HG02870 (cell line): ENCODE measurements around the gene RASGRP3.
"Not testable (repeated sequence)": the region's sequence is repeated elsewhere in the genome, so short reads cannot be mapped to it uniquely, and the experiment has no call there.

Experiments
- ATAC-seq: cut with Tn5 transposase; IDR thresholded peaks from one replicate; pipeline ENCODE4 v1.9.1; 2021; ENCODE audit warnings: mild to moderate bottlenecking, moderate library complexity; ENCODE audit not compliant: unreplicated experiment

Gene RASGRP3, protein sequence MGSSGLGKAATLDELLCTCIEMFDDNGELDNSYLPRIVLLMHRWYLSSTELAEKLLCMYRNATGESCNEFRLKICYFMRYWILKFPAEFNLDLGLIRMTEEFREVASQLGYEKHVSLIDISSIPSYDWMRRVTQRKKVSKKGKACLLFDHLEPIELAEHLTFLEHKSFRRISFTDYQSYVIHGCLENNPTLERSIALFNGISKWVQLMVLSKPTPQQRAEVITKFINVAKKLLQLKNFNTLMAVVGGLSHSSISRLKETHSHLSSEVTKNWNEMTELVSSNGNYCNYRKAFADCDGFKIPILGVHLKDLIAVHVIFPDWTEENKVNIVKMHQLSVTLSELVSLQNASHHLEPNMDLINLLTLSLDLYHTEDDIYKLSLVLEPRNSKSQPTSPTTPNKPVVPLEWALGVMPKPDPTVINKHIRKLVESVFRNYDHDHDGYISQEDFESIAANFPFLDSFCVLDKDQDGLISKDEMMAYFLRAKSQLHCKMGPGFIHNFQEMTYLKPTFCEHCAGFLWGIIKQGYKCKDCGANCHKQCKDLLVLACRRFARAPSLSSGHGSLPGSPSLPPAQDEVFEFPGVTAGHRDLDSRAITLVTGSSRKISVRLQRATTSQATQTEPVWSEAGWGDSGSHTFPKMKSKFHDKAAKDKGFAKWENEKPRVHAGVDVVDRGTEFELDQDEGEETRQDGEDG

DNA sequence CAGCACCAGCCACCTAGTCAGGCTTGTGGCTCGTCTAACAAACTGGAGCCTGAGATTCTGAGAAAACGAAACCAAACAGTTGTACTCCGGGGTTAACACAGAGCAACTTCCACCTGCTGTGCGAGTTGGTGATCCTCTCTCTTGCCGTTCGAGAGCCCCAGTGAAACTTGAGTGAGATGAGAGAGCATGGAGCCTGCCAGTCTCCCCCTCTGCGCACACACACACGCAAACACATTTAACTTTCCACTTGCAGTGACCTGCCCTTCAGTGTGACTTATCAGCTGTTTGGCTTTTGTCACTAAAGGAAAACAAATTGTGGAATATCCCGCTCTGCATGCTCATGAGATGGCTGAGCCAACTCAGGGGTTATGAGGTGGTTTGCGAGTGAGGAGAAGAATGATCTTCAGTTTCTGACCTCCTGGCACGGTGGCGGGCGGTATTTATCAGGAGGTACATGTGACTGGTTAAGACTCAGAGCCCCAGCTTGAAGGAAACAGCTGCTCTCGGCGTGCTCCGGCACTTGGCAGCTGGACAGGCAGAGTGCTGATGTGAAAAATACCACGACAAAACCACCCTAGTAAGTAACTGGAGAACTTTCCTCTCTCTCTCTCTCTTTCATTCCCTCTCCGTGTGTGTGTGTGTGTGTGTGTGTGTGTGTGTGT, at the start of gene RASGRP3:
Gene RASGRP3, plus strand, starts transcription at position 519 of the 662 bp plus-strand sequence. CDS start 38,488 bp downstream, outside the sequence.
- peak; percentile 50 for ATAC-seq

DNA sequence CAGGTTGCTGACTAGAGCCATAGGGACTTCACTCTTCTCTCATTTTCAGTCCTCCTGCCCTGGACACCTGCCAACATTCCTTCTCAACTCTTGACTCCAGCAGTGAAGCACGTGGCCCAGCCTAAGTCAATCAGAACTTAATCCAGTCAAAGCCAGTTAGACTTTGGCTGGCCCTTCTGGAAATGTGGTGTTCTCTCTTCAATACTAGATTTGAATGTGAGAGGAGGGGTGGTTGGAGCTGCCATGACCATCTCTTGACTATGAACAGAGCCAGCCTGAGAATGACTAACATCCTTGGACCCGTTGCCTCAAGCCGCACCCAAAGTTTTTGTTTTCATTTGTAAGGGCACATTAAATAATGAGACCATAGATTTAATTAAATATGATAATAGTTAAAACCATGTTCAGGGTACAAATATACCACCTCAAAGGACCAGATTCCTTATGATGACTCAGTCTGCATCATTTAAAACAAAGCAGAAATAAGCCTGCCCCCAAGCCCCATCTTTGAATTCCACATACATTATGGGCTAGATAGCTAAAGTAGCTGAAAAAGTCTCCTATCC, 49.7 kb upstream of the RASGRP3 start:
- no peak for ATAC-seq

DNA sequence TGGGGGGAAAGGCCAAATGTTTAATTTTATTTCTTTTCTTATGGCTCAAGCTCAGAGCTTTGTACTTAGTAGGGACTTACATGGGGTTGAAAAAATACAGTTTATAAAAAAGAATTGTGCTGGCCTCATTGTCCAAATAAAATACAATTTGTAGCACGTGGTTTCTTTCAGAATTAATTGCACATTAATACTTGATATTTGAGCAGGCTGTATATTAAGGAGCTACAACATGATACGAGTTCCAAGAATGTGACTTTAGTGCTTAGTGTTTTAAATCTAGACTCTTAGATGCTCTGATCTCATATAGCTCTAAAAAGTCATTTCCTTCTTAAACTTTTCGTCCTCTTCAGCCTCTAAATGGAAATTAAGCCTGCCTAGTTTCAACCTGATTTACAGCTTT, 46.4 kb upstream of the RASGRP3 start:
- ATAC-seq: no peak

DNA sequence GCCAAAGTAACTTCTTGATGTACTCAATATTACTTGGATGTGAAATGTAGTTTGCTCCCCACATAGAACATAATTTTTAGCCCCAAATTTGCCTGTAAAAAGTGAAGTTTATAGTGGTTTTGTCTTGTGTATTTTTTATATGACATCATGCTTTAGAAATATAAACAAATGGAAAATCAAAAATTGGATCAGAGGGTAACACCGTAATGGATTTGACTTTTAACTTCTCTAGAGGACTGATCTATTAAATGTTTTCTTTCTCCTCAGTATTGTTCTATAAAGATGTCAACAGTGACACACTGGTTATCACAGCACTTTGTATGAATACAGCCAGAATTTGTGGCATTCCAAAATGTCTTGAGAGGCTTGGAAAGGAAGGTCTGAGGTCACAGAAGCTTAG, 45.6 kb upstream of the RASGRP3 start:
- ATAC-seq: no peak

DNA sequence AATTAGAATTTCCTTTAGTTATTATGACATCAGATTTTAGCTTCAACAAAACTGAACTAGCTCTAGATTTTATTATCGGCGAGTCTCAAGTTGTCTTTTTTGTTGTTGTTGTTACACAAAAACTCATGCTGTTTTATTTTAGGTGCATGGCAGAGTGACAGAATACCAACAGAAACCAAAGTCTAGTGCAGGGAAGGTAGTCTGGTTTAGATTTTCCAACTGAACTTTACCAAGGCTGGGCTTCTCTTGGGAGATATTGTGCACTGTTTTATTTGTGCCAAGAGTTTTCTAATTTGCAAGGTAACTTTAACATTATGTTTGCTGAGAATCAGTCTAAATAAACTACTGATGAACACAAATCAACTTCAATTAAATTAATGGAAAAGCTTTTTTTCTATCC, 43.6 kb upstream of the RASGRP3 start:
- no peak for ATAC-seq

DNA sequence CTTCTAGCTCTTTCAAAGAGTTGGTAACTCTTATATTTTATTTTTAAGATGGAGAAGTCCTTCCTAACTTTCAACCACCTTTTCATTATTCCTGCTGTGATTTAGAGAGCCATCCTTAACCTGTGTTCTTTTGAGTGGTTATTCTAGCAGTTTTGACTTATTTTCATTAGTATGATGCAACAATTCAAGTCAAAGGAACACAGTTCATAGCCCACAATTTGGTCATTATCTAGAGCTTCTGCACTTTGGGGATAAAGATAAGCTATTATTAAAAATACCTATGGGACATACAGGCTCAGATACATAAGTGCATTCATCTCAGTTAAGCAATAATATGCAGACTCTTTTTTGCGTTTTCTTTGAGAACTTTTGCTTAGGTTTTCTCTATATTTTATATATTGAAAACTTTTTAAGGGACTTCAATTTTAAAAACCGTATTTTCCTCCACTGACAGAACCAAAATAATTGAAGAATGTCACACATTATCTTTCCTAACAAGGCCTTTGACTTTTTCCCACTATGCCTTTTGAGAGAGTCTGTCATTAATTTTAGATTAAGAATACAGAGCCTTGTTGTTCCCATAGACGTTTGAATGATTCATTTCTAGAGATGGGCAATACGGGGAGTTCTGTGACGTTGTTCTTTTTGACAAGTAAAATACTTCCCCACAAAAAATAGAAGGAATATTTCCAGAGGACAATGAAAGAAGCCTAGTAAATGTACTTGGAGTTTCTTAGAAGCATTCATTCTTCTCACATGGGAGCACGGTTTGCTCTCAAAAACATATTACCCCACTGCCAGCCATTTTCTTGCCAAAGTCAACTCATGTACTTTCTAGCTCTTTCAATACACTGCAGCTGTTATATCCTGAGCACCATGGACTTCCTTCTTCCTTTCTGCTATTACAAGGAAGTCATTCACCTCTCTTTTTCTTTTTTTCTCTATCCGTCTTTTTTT, 42.9 kb upstream of the RASGRP3 start:
- ATAC-seq: no peak

DNA sequence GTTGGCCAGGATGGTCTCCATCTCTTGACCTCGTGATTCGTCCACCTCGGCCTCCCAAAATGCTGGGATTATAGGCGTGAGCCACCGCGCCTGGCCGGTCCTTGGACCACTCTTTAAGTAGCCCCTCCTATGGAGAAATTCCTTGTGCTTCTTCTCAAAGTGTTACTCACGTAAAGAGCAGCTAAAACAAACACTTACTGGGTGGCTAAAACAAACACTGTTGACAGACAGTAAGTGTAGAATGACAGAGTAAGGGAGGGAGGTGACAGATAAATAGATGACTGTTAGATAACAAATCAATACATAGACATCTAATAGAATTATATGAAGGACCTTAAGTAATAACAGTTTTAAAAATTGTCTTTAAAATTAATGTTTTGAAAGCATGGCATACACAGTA, 40.9 kb upstream of the RASGRP3 start:
- no peak for ATAC-seq

DNA sequence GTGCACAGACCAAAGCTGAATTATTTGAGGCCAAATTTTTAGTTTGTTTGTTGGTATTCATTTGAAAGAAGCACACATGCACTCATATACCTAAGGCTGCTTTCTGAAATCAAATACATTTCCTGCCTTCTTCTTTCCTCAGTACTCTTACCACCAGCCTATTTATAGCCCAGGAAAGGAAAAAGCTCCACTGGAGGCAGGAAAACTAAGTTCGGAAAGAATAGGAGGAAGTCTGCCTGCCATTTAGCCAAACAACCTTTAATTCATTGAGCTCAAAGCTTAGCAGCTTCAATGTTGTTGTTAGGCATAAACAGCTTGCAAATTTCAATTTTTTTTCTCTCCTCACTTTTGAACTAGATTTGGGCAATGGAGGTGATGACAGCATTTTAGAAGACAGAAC, 40.4 kb upstream of the RASGRP3 start:
- ATAC-seq: no peak

DNA sequence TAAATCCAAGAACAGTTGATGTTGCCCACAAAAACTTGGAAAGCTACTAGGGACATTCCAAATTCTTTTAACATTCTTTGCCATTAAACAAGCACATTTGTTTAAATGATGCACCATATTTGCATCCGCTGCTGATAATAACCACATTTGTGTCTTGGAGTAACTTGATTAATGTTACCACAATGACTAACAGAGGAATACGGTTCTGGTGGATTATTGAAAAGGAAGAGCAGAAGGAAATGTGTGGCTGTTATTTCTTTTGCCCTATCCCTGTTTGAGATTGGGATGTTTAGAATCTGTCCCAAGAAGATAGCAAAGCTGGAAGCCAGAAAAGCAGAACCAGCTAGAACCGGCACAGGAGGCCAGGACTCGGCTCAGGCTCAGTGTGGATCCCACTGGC, 39.2 kb upstream of the RASGRP3 start:
- ATAC-seq: no peak

DNA sequence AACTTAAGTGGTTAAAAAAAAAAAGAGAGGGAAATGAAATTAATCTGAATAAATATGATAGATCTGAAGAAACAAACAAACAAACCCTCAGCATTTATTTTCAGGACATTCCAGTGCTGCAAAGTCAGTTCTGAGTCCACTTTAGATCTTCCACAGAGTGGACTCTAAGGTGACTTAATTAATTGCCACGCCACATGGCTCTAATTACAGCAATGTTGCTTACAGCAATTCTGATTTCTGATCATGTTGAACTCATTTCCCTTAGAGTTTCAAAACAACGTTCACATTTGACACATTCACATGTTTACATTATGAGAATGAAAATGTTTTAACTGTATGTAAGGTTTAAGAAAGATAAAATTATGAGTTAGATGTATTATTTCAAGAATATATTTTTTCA, 38.6 kb upstream of the RASGRP3 start:
- no peak for ATAC-seq

DNA sequence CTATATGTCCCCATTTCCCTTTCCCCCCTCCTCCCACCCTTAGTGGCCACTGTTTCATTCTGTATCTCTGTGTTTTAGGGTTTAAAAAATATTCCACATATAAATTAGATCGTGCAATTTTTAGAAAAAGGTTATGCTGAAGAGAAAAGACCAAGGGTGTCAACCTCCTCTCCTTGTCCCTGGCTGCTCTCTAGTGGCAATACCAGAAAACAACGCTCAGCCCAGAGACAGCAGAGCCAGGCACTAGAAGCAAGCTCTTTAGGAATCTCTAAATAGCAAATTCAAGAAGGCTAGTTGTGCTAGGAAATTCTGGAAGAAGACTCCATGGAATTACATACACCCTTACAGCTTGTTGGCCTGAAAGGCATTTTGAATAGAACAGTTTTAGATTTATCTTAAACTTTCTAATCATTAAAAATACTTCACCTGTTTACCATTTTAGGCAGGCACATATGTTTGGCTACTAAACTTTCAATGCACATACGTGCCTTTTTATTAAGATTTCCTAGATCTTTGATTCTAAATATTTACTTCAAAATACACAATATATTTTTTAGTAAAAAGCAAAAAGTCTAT, 35.1 kb upstream of the RASGRP3 start:
- peak; percentile 89 for ATAC-seq

DNA sequence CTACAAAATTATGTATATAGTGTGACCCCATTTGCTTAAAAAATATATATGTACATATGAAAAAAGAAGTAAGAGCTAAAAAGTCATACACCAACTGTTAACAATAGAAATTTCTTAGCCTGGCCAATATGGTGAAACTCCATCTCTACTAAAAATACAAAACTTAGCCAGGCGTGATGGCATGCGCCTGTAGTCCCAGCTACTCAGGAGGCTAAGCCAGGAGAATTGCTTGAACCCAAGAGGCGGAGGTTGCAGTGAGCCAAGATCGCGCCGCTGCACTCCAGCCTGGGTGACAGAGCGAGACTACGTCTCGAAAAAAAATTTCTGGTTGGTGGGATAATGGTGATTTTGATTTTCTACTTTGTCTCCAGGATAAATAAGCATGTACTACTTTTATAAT, 34.4 kb upstream of the RASGRP3 start:
- not testable (repeated sequence) for ATAC-seq

DNA sequence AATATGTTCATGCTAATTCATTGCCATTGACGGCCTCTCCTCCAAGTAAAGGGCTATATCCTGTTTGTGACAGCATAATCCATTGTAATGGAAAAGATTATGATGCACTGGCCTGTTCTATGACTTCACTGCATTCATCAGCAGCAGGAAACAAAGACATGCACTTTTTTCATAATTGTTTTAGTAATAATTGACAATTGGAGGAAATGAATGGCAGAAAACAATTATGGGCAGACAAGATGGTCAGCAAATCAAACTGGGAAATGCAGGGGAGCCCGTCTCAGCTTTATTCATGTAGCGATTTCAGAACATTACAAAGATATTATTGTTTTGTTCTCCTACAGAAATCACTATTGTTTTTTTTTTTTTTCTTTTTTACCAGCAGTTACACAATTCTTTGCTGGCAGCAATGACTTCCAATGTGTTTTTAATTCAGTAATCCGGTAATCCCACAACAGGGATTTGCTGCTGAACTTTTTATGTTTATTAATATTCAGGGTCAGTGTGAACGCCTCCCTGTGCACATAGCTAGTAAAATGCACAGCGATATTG, 33.8 kb upstream of the RASGRP3 start:
- no peak for ATAC-seq

DNA sequence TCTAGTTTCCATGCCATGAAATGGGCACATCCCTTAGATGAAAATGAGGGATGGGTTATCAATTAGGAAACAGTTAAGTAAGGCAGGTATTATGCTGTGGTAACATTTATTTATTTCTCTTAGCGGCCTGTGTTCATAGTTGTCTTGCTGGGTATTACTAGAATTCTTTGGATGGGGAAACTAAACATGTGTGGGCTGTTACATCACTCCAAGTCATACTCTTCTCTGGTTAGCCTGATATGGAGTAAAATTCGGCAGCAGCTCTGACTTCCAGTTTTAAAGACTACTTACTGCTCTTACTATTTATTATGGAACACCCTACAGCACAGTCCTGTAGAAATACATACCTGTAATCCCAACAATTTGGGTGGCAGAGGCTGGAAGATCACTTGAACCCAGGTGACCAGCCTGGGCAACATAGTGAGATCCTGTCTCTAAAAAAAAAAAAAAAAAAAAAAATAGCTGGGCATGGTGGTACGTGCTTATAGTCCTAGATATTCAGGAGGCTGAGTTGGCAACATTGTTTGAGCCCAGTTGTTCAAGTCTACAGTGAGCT, 33.1 kb upstream of the RASGRP3 start:
- ATAC-seq: no peak

DNA sequence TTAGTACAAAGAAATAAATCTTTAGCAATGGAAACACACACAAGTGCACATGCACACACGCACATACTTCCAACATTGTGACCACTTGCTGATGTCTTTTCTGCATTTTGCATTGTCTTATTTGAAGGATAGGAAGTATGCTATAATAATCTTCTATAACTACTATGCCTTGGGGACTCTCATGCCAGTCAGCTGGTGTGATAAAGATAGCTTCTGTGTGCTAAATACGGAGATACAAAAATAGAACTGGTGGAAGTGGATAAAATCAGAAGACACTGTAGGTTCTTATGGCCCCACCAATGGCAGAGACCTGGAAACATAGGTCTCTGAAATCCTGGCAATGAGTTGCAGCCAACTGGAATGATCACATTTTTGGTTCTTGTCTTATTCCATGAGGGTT, 31.5 kb upstream of the RASGRP3 start:
- ATAC-seq: no peak

DNA sequence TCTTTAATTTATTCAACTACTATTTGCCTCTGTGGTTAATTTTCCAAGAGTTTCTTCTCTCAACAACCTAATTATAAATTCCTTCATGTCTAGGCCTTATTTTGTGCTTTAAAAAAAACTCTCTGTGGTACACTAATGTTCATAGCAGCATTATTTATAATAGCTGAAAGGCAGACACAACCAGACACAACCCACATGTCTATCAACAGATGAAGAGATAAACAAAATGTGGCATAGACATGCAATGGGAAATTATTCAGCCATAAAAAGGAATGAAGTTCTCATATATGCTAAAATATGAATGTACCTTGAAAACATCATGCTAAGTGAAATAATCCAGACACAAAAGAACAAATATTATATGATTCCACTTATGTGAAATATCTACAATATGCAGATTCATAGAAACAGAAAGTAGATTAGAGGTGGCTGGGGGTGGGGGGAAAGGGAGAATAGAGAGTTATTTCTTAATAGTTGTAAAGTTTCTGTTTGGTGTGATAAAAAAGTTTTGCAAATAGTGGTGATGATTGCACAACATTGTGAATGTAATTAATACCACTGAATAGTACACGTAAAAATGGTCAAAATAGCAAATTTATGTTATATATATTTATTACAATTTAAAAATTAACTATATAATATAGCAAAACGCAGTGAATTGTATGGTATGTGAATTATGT, 28.1 kb upstream of the RASGRP3 start:
- no peak for ATAC-seq

DNA sequence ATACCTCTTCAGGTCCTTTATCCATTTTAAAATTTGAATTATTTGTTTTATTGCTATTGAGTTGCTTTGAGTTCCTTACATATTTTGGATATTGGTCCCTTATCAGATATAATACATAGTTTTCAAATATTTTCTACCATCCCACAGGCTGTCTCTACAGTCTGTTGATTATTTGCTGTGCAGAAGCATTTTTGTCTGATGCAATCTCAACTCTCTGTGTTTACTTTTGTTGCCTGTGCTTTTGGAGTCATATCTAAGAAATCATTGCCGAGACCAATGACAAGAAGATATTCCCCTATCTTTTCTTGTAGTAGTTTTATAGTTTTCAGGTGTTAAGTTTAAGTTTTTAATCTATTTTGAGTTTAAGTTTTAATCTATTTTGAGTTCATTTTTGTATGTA, 25.2 kb upstream of the RASGRP3 start:
- no peak for ATAC-seq

DNA sequence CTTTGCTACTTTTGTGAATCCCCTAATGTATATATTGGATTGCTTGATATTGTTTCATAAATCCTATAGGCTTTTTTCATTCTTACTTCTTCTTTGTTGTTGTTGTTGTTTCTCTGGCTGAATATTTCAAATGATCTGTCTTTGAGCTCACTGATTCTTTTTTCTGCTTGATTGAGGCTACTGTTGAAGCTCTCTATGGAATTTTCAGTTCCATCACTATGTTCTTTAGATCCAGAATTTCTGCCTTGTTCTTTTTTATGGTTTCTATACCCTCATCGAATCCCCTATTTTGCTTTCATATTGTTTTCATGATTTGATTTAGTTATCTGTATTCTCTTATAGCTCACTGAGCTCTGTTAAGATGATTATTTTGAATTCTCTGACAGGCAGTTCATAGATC, 24.6 kb upstream of the RASGRP3 start:
- no peak for ATAC-seq

DNA sequence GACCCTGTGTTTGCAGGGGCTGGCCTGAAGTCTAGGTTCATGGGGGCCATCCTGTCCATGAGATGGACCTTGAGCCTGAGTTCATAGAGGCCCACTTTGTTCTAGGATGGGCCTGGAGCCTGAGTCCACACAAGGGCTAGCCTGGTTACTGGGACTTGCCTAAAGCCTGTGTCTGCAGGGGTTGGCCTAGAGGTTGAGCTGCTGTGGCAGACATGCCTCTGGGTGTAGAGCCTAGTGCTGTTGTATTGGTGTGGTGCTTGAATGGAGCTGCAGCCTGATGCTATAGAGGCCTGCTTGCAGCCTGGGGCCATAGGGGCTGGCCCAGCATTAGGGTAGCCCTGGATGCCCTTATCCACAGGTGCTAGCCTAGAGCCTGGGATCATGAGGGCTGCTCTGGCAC, 23.9 kb upstream of the RASGRP3 start:
- ATAC-seq: no peak
